ENCODE results near the gene RDH16.
"Not testable (repeated sequence)": the region's sequence is repeated elsewhere in the genome, so short reads cannot be mapped to it uniquely, and the experiment has no call there.

RDH16 gene

GRCh38 chr12:56954958-56955355, 2.5 kb downstream of the RDH16 start:
- no peak for DNase-seq (ENCODE audit: low read depth in 1 of 2, low spot score in 1 of 2)

- DNase-seq (ENCODE audit: low read depth in 1 of 2, low spot score in 1 of 2): no peak
Observed at GRCh38 chr12:56954057-56954957, 3.1 kb downstream of the RDH16 start.

DNA sequence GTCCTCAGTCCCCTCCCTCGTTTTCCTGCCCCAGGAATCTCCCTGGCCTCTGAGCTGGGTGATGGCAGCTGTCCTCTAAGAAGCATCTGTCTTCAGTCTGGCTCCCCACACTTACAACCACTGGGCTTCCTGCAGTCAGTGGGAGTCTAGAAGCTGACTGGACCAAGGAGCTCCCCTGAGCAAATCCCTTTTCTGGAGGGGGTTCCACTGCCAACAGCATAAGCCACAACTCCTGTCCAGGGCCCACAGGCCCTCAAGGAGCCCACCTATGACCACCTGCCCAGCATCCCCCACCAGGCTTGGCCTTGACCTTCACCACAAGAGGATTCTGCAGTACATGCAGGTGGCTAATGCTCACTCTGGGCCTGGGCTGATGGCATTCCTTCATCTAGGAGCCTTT, 4.1 kb downstream of the RDH16 start:
- DNase-seq (ENCODE audit: low read depth in 1 of 2, low spot score in 1 of 2): no peak

GRCh38 chr12:56951582-56952339, 5.6 kb downstream of the RDH16 start:
- DNase-seq (ENCODE audit: low read depth in 1 of 2, low spot score in 1 of 2): no peak

DNA sequence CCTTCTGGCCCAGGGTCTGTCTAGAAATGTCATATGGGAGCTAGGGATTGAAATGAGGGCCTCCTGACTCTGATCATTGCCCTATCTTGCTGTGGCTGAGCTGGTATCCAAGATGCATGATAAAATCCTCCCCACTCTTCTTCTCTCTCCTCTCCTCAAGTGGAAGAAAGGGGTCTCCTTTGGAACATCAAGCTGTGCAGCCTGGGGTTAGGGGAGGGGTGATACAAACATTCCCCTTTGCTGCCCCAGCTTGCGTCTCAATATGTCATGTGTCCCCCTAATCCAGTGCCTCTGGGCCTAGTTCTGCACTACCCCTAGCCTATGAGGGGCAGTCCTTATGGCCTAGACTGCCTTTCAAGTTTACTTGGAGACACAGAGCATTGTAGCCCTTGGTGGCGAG, 8.5 kb downstream of the RDH16 start:
- no peak for DNase-seq (ENCODE audit: low read depth in 1 of 2, low spot score in 1 of 2)

- DNase-seq (ENCODE audit: low read depth in 1 of 2, low spot score in 1 of 2): no peak
Observed at GRCh38 chr12:56948457-56948777, 9.0 kb downstream of the RDH16 start.

DNA sequence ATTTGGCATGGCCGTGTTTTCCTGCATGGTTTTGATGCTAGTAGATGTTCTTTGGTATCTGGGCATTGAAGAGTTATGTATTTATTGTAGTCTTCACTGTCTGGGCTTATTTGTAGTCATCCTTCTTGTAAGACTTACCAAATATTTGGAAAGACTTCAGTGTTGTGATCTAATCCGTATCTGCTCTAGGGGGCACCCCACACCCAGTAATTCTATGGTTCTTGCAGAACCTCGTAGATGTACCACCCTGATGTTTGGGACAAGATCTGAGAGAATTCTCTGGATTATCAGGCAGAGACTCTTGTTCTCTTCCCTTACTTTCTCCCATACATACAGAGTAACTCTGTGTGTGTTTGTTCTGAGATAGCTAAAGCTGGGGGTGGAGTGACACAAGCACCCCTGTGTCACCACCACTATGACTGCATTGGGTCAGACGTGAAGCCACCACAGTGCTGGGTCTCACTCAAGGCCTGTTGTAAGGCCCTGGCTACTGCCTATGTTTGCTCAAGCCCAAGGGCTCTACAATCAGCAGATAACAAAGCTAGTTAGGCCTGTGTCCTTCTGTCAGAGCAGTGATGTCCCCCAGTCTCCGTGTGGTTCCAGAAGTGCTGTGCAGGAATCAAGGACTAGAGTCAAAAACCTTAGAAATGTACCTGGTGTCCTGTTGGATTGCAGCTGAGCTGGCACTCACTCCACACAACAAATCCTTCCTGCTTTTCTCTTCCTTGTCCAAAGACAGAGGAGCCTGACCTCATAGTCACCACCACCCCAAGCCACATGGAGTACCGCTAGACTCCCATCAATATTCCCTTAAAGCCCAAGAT, 9.6 kb downstream of the RDH16 start:
- no peak for DNase-seq (ENCODE audit: low read depth in 1 of 2, low spot score in 1 of 2)

DNA sequence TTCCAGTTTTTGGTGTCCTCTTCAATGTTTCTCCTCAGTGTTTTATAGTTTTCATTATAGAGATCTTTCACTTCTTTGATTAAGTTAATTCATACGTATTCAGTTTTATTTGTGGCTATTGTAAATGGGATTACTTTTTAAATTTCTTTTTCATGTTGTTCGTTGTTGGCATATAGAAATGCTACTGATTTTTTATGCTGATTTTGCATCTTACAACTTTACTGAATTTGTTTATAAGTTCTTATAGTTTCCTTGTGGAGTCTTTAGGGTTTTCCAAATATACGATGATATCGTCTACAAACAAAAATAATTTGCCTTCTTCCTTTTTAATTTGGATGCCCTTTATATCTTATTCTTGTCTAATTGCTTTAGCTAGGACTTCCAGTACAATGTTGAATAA, 13.5 kb downstream of the RDH16 start:
- DNase-seq (ENCODE audit: low read depth in 1 of 2, low spot score in 1 of 2): no peak

GRCh38 chr12:56943374-56943773, 14.0 kb downstream of the RDH16 start:
- DNase-seq (ENCODE audit: low read depth in 1 of 2, low spot score in 1 of 2): not testable (repeated sequence)

GRCh38 chr12:56941299-56942017, 15.9 kb downstream of the RDH16 start:
- no peak for DNase-seq (ENCODE audit: low read depth in 1 of 2, low spot score in 1 of 2)

DNA sequence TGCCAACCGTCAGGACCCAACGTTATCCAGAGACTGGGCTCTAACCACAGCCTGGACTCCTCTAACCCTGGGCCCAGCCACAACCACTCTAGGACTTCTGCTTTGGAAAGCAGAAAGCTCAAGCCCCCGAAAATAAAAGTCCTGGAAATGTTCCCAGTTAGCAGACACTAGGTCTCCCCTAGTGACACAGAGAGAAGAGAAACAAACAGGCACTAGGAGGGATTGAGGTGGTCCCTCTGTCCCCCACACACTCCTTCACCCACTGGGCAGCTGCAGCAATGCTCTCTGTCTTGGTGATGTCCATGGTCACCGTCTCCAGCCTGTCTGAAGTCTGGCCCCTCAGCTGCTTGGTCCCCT, 16.5 kb downstream of the RDH16 start:
- DNase-seq (ENCODE audit: low read depth in 1 of 2, low spot score in 1 of 2): not testable (repeated sequence)

GRCh38 chr12:56935752-56936151, 21.7 kb downstream of the RDH16 start:
- DNase-seq (ENCODE audit: low read depth in 1 of 2, low spot score in 1 of 2): no peak

GRCh38 chr12:56935157-56935556, 22.3 kb downstream of the RDH16 start:
- no peak for DNase-seq (ENCODE audit: low read depth in 1 of 2, low spot score in 1 of 2)

DNA sequence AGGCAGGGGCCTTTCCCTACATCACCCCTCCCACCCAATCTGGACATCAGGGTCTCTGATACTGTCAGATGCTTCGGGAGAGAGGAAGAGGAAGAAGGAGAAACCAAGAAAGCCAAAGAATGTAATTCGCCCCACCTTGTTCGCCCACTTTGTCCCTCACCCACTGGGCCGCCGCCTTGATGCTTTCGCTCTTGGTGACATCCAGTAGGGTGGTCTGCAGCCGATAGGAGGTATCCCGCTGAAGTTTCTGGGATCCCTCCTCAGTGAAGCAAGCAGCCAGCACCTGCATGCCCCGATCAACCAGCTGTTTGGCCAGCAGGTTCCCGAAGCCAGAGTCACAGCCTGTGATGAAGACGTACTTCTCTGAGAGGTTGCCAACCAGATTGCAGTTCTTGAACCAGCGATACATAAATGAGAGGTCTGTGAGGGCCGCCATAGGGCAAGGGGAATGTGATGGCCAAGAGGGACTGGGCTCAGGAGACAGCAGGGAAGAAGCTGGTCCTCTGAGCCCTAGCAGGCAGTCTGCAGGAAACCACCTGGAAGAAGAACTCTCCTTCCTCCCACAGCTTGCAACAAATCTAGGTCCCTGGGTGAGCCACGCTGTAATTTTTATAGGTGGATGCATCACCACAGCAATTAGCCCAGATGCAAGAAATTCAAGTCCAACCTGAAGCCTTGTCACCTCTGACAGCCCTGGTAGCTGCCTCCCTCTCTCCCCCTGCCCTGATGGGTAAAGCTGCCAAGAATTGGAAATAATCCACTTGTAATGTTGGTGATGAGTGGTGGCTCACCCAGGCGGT, 23.4 kb downstream of the RDH16 start, which contains the start of gene SDR9C7:
Gene SDR9C7 (minus strand): TSS at position 583 of the 800 bp plus-strand sequence. CDS start 147 bp downstream, at position 436.
- DNase-seq (ENCODE audit: low read depth in 1 of 2, low spot score in 1 of 2): no peak

DNA sequence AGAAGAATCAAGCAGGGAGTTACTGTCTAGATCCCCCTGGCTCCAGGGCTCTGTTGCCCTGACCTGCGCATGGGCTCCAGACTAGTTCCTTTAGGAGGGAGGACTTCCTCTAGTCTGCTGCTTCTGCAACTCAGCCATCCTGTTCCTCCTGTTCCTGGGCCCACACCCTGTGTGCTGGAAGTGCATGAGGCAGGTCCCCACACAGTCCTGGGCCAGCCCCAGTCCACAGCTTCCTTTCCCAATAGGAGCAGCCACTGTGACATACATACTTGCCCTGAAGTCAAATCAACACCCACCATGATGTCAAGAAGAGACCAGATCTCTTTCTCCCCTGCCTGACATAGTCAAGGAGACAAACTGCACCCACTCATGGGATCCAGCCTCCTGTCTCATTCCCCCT, 24.5 kb downstream of the RDH16 start:
- no peak for DNase-seq (ENCODE audit: low read depth in 1 of 2, low spot score in 1 of 2)

DNA sequence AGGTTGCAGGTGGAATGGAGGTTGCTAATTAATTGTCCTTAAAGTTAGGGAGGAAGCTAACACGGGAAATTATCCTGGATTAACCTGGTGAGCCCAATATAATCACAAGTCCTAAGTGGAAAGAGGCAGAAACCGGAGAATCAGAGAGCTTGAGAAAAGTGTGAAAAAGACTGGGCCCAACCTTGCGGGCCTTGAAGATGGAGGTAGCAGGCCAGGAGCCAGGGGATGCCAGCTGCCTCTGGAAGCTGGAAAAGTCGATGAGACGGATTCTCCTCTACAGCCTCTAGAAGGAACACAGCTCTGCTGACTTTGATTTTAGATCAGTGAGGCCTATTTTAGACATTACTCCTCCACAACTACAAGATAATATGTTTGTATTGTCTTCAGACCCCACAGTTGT, 25.3 kb downstream of the RDH16 start:
- no peak for DNase-seq (ENCODE audit: low read depth in 1 of 2, low spot score in 1 of 2)

DNA sequence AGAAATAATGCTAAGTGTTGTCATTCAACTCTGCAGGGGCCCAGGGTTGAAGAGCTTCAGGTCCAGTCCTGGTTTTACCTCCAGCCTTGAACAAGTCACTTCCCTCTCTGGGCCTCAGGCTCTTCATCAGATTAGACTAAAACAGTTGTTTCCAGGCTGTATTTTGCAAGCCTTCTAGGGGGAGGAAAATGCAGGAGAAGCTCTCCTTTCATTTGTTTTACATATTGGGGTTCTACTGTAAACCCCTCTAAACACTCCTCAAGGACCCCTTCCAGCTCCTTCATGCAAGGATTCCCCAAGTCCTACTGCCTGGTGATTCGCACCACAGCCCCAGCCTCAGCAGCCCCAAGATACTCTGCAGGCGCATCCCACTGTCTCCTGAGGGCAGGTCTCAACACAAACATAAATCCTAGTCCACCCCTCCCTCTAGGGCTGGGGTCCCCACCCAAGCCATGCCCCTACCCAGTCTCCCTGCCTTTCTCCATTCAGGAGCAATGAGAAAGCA, 25.9 kb downstream of the RDH16 start:
- no peak for DNase-seq (ENCODE audit: low read depth in 1 of 2, low spot score in 1 of 2)

- no peak for DNase-seq (ENCODE audit: low read depth in 1 of 2, low spot score in 1 of 2)
Observed at GRCh38 chr12:56930241-56930640, 27.2 kb downstream of the RDH16 start.

DNA sequence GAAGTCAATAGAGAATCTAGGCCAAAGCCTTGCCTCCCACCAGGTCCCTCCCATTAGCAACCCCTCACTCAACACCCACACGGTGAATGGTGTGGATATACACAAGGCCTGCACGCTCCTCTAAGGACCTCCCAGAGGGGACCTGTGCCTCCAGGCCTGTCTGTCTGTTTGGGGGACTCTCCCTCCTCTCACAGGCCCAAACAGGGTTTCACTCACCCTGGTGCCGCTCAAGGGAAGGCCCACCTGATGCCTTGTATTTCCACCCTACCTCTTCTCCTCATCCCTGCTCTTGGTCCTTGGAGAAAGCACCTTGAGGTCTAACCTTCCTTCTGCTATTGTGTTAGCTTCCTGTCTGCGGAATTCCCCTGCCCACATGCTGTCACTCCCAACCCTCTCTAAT, 27.6 kb downstream of the RDH16 start:
- no peak for DNase-seq (ENCODE audit: low read depth in 1 of 2, low spot score in 1 of 2)

DNA sequence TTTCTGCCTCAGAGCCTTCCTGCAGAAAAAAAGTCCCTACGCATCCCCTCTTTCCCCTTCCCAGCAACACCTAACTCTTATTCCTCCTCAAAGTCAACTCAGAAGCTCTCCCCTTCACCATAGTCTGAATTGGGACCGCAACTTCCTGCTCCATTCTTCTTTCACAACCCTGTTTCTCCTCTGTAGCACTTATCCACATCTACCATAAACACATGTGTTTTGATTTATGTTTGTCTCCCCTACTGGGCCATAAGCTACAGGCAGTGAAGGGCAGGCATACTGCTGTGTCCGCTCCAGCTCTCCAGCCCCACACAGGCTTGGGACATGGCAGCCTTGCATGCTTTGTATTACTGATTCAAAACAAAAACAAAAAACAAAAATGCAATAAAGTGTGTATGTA, 29.1 kb downstream of the RDH16 start:
- DNase-seq (ENCODE audit: low read depth in 1 of 2, low spot score in 1 of 2): no peak
